ENCODE data around the gene MAN2B1.

DNA sequence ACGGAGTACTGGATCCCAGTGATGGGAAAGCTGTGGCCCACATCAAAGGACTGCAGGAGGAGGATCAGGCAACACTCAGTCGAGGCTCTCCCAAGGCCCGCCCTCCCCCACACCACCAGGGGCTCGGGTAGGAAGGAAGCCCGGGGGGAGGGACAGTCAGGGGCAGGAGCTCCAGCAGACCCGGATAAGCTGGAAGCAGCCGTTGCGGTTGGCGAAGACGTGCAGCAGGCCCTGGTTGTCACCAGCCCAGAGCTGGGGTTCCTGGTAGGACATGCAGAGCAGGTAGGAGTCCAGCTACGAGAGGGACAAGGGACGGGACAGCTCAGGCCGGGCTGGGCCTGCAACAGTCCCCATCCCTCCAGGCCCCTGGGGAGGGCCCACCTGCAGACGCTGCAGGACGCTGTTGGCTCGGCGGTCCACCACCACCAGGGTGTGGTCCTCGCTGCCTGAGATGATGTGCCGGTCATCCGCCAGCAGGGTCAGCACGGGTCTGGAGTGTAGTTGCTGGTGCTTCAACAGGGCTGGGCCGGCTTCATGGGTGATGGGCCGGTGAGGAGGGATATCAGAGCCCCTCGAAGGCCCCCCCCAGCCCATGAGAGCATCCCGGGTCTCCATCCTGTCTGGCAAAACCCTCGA is 23.2 kb upstream of the MAN2B1 start:
- TF ChIP-seq, protein P1, sequence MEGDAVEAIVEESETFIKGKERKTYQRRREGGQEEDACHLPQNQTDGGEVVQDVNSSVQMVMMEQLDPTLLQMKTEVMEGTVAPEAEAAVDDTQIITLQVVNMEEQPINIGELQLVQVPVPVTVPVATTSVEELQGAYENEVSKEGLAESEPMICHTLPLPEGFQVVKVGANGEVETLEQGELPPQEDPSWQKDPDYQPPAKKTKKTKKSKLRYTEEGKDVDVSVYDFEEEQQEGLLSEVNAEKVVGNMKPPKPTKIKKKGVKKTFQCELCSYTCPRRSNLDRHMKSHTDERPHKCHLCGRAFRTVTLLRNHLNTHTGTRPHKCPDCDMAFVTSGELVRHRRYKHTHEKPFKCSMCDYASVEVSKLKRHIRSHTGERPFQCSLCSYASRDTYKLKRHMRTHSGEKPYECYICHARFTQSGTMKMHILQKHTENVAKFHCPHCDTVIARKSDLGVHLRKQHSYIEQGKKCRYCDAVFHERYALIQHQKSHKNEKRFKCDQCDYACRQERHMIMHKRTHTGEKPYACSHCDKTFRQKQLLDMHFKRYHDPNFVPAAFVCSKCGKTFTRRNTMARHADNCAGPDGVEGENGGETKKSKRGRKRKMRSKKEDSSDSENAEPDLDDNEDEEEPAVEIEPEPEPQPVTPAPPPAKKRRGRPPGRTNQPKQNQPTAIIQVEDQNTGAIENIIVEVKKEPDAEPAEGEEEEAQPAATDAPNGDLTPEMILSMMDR (conservative IDR thresholded peaks at IDR 0.05; ENCODE audit: low read length): no peak
- no peak for TF ChIP-seq EZH2phosphoT487 (IDR thresholded peaks at IDR 0.05; ENCODE audit: borderline replicate concordance)
